IMR-90 (cell line): ENCODE measurements around the gene DSCAML1. TPM values are rescaled to one million over a fixed set of nuclear protein-coding genes. Genes with fewer than 3 reads are reported as not detected.

Source experiments
- ATAC-seq: fragments of 200-7000 bp; cut with Tn5 transposase; 2 replicates; pipeline ENCODE4 v1.9.1; 2020; ENCODE audit warnings: low read depth, mild to moderate bottlenecking, moderate library complexity
- BruUV-seq: library from RNA; stranded (reverse); fragments of 400-500 nt; replicated peaks from 2 replicates; lab custom pipeline; 2021; lab: Mats Ljungman, UMichigan
- CTCF ChIA-PET: fragments of 300-600 bp; formaldehyde crosslinking; extraction: SDS; loops from one replicate; lab custom pipeline; 2021; ENCODE audit warnings: antibody characterized with exemption; lab: Yijun Ruan, JAX
- POLR2A ChIA-PET: fragments of 300-600 bp; sonication (Branson Sonifier 250); formaldehyde crosslinking; loops from one replicate; lab custom pipeline; 2022; ENCODE audit warnings: antibody characterized with exemption; ENCODE audit not compliant: unreplicated experiment; lab: Charles Lee
- DNase-seq: peaks from one replicate; pipeline ENCODE4 v3.0.0; 2013
- H2AFZ ChIP-seq: replicated peaks from 2 replicates; pipeline ENCODE3; 2013; ENCODE audit warnings: low read length, mild to moderate bottlenecking; ENCODE audit not compliant: poor library complexity
- H2AK5ac ChIP-seq: 2 replicates; pipeline ENCODE4 v1.6.1; 2013; ENCODE audit warnings: low read depth, low read length, inconsistent platforms
- H2AK9ac ChIP-seq: replicated peaks from 2 replicates; pipeline ENCODE3; 2013; ENCODE audit warnings: mild to moderate bottlenecking, low read depth, low read length, moderate library complexity; ENCODE audit not compliant: poor library complexity
- H2BK120ac ChIP-seq: 2 replicates; pipeline ENCODE4 v1.6.1; 2013; ENCODE audit warnings: low read depth, low read length, inconsistent platforms
- H2BK15ac ChIP-seq: 3 replicates; pipeline ENCODE4 v1.6.1; 2013; ENCODE audit warnings: low read depth, low read length, inconsistent platforms
- H2BK20ac ChIP-seq: 2 replicates; pipeline ENCODE4 v1.6.1; 2013; ENCODE audit warnings: low read depth, mild to moderate bottlenecking, inconsistent platforms, low read length, moderate library complexity
- H2BK5ac ChIP-seq: 2 replicates; pipeline ENCODE4 v1.6.1; 2013; ENCODE audit warnings: mild to moderate bottlenecking, low read depth, low read length, inconsistent platforms; ENCODE audit not compliant: poor library complexity, severe bottlenecking
- H3K14ac ChIP-seq: replicated peaks from 2 replicates; pipeline ENCODE4 v1.6.1; 2013; ENCODE audit warnings: low read depth, low read length, inconsistent platforms
- H3K18ac ChIP-seq: 2 replicates; pipeline ENCODE4 v1.6.1; 2013; ENCODE audit warnings: low read depth, low read length, control low read depth
- H3K23ac ChIP-seq: 2 replicates; pipeline ENCODE4 v1.6.1; 2013; ENCODE audit warnings: low read depth, low read length, inconsistent platforms
- H3K27ac ChIP-seq: 2 replicates; pipeline ENCODE4 v1.5.1; 2013; ENCODE audit warnings: mild to moderate bottlenecking, control low read depth, low read length; ENCODE audit not compliant: insufficient read depth
- H3K27me3 ChIP-seq: 2 replicates; pipeline ENCODE4 v1.6.1; 2013; ENCODE audit warnings: low read length; ENCODE audit not compliant: control insufficient read depth, insufficient read depth
- H3K36me3 ChIP-seq: 2 replicates; pipeline ENCODE4 v1.6.1; 2013; ENCODE audit warnings: low read length, mixed read lengths; ENCODE audit not compliant: control insufficient read depth, insufficient read depth
- H3K4ac ChIP-seq: 2 replicates; pipeline ENCODE4 v1.6.1; 2013; ENCODE audit warnings: low read depth, low read length, inconsistent platforms
- H3K4me1 ChIP-seq: 2 replicates; pipeline ENCODE4 v1.6.1; 2013; ENCODE audit warnings: low read length, mixed read lengths; ENCODE audit not compliant: control insufficient read depth, insufficient read depth
- H3K4me2 ChIP-seq: 2 replicates; pipeline ENCODE4 v1.6.1; 2013; ENCODE audit warnings: low read depth, mild to moderate bottlenecking, control low read depth, low read length, moderate library complexity
- H3K4me3 ChIP-seq: 2 replicates; pipeline ENCODE4 v1.5.1; 2013; ENCODE audit warnings: low read depth, mild to moderate bottlenecking, control low read depth, low read length, moderate library complexity; ENCODE audit not compliant: insufficient read depth
- H3K56ac ChIP-seq: 2 replicates; pipeline ENCODE4 v1.6.1; 2013; ENCODE audit warnings: low read length, inconsistent platforms; ENCODE audit not compliant: insufficient read depth; ENCODE audit errors: extremely low read depth
- H3K79me1 ChIP-seq, 2 experiments: 2 replicates each; pipeline ENCODE4 v1.6.1; 2013; ENCODE audit warnings: low read length in 2 of 2, inconsistent platforms in 1 of 2, low read depth in 1 of 2
- H3K9ac ChIP-seq: 2 replicates; pipeline ENCODE4 v1.6.1; 2013; ENCODE audit warnings: low read depth, low read length, control low read depth
- H3K9me1 ChIP-seq: 2 replicates; pipeline ENCODE4 v1.6.1; 2013; ENCODE audit warnings: low read length, inconsistent platforms; ENCODE audit not compliant: insufficient read depth
- H3K9me3 ChIP-seq: 2 replicates; pipeline ENCODE4 v1.6.1; 2013; ENCODE audit warnings: low read length; ENCODE audit not compliant: control insufficient read depth, insufficient read depth
- H4K20me1 ChIP-seq: 2 replicates; pipeline ENCODE4 v1.6.1; 2013; ENCODE audit warnings: low read length, inconsistent platforms; ENCODE audit not compliant: insufficient read depth
- H4K5ac ChIP-seq: 2 replicates; pipeline ENCODE4 v1.6.1; 2013; ENCODE audit warnings: mild to moderate bottlenecking, low read depth, low read length, control low read depth
- H4K8ac ChIP-seq, 2 experiments: 2 replicates each; pipeline ENCODE4 v1.6.1; 2013; ENCODE audit warnings: low read depth in 2 of 2, low read length in 2 of 2, control low read depth in 1 of 2, inconsistent platforms in 1 of 2
- H4K91ac ChIP-seq: 2 replicates; pipeline ENCODE4 v1.6.1; 2013; ENCODE audit warnings: low read depth, low read length, inconsistent platforms; ENCODE audit not compliant: insufficient read depth
- CHD1 ChIP-seq: IDR thresholded peaks from 2 replicates; pipeline ENCODE4 v1.6.1; 2012; ENCODE audit warnings: low read depth, low read length, improper control_type of control experiment
- MAFK ChIP-seq: IDR thresholded peaks from 2 replicates; pipeline ENCODE4 v1.6.1; 2012; ENCODE audit warnings: low read depth, low read length, improper control_type of control experiment
- MAZ ChIP-seq: IDR thresholded peaks from 2 replicates; pipeline ENCODE4 v1.6.1; 2012; ENCODE audit warnings: low read depth, mild to moderate bottlenecking, low read length, improper control_type of control experiment, moderate library complexity, borderline replicate concordance
- MXI1 ChIP-seq: IDR thresholded peaks from 2 replicates; pipeline ENCODE4 v1.6.1; 2012; ENCODE audit warnings: low read depth, mild to moderate bottlenecking, low read length, moderate library complexity, borderline replicate concordance
- POLR2A ChIP-seq: IDR thresholded peaks from 2 replicates; pipeline ENCODE4 v1.6.1; 2012; ENCODE audit warnings: mild to moderate bottlenecking, low read depth, low read length
- RFX5 ChIP-seq: IDR thresholded peaks from 2 replicates; pipeline ENCODE4 v1.8.0; 2012; ENCODE audit warnings: low read depth, mild to moderate bottlenecking, low read length, moderate library complexity
- WGBS, 2 experiments: methylation state at CpG; one replicate each; pipeline versions ENCODE4 v1.1.5 to v1.1.7; 2013; ENCODE audit warnings: missing lambda C conversion rate in 2 of 2; ENCODE audit not compliant: insufficient read length in 1 of 2; ENCODE audit errors: extremely low coverage in 2 of 2; 5-methylcytosine and 5-hydroxymethylcytosine counted together
- dilution Hi-C: fragments of 300-500 bp; cut with HindIII; formaldehyde crosslinking; loops from one replicate; pipeline ENCODE4 v1.14.3; 2018; ENCODE audit warnings: low sequenced_read_pairs; ENCODE audit not compliant: unreplicated experiment
- in situ Hi-C: fragments of 300-500 bp; cut with MboI; formaldehyde crosslinking; loops from 3 replicates; pipeline ENCODE4 v1.14.3; 2019; ENCODE audit warnings: low sequenced_read_pairs, inconsistent platforms, mixed read lengths
- intact Hi-C: fragments of 100-400 bp; cut with micrococcal nuclease; formaldehyde crosslinking; loops from 2 replicates; pipeline ENCODE4 v1.10.0; 2022
- polyA plus RNA-seq, 3 experiments: library from polyadenylated mRNA; depleted of rRNA; stranded (reverse); fragments of >200 nt; gene quantifications; 2 replicates each; pipeline ENCODE4 v1.2.3, GENCODE V29; 2012; ENCODE audit warnings: low replicate concordance in 1 of 3
- total RNA-seq: library from RNA; depleted of rRNA; stranded (reverse); fragments of >200 nt; gene quantifications from 2 replicates; pipeline ENCODE4 v1.2.3, GENCODE V29; 2012
- TF ChIP-seq, protein P1 (sequence below): fragments of 150-350 bp; IDR thresholded peaks from 2 replicates; pipeline ENCODE4 v1.6.1; 2016; ENCODE audit warnings: low read depth, mild to moderate bottlenecking, low read length, moderate library complexity, borderline replicate concordance
- TF ChIP-seq, protein P2 (sequence below): conservative IDR thresholded peaks from 2 replicates; pipeline ENCODE4 v1.5.1; 2012; ENCODE audit warnings: mild to moderate bottlenecking, low read depth, low read length, improper control_type of control experiment

Gene DSCAML1
- total and polyA plus RNA-seq, 2 of the 4 experiments (the other 2 are of a cell fraction), result not detected

DNA sequence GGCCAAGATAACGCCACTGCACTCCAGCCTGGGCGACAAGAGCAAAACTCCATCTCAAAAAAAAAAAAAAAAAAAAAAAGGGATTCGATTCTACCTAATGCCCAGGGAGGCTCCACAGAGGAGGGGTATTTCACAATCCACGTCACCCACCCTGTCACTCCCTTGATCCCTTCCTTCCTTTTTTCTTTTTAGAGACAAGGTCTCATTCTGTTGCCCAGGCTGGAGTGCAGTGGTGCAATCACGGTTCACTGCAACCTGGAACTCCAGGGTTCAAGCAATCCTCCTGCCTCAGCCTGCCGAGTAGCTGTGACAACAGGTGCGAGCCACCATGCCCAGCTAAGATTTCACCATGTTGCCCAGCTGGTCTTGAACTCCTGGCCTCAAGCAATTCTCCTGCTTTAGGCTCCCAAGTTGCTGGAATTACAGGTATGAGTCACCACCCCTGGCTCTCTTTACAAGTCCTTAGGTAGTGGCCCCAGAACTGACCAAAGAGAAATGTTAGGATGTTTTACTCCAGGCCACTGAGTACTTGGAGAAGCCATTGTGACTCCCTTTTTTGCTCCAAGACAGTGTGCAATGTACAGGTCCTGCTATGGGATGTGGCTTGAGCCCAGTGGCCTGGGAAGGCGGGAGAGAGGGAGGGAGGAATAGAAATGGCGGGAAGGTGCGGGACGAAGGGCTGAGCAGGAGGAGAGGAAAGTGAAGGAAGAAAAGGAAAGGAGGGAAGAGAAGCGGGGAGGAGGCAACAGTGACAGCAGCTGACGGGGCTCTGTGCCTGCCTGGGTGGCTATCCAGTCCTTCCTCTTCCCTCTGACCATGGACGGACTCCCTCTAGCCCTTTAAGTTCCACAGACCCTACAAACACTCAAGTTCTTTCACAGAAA is 39.3 kb upstream of the DSCAML1 start:
- Histone ChIP-seq H2BK15ac (no peak overlapping the region), H2AK5ac (no peak overlapping the region), H3K4me2 (no peak overlapping the region), H3K56ac (no peak overlapping the region), H2AK9ac (no peak overlapping the region), H3K9ac (no peak overlapping the region), H3K4ac (no peak overlapping the region), H3K9me3 (no peaks in the 10 kb centered on the region), H3K9me1 (no peaks in the 10 kb centered on the region), H3K27me3 (peaks cover 26% of the 10 kb centered on the region), H3K4me3 (no peak overlapping the region), H3K18ac (no peak overlapping the region), H2BK120ac (no peak overlapping the region), H3K4me1 (no peaks in the 10 kb centered on the region), H2AFZ (no peak overlapping the region), H3K14ac (no peak overlapping the region), H3K27ac (no peak overlapping the region), H4K20me1 (no peaks in the 10 kb centered on the region), H4K8ac (no peak overlapping the region), H4K91ac (no peak overlapping the region), H4K5ac (no peak overlapping the region), H2BK20ac (no peak overlapping the region), H3K79me1 (no peaks in the 10 kb centered on the region), H3K23ac (no peak overlapping the region), H3K36me3 (no peaks in the 10 kb centered on the region), H2BK5ac (no peak overlapping the region)
- DNase-seq (no peak), ATAC-seq (no peak)
- no CpG with 5 or more reads among the region's 14 CpGs for WGBS, 2 experiments
- ChIA-PET POLR2A (no interaction called here), CTCF (interaction anchor here (0.8 to 2.1 kb wide), 2 partner anchors 17 to 110 kb away, joined by 3 to 6 read pairs; no protein-coding TSS in a partner anchor)
- no TSS peak for BruUV-seq
- intact Hi-C loops, result no loop called here
- in situ Hi-C loops, result no loop called here
- dilution Hi-C loops, result no loop called here
- TF ChIP-seq CHD1 (no peak), MAZ (no peak), MXI1 (no peak), MAFK (no peak), RFX5 (no peak), POLR2A (no peak)
- TF ChIP-seq, protein P1, sequence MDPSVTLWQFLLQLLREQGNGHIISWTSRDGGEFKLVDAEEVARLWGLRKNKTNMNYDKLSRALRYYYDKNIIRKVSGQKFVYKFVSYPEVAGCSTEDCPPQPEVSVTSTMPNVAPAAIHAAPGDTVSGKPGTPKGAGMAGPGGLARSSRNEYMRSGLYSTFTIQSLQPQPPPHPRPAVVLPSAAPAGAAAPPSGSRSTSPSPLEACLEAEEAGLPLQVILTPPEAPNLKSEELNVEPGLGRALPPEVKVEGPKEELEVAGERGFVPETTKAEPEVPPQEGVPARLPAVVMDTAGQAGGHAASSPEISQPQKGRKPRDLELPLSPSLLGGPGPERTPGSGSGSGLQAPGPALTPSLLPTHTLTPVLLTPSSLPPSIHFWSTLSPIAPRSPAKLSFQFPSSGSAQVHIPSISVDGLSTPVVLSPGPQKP, result no peak
- TF ChIP-seq, protein P2, sequence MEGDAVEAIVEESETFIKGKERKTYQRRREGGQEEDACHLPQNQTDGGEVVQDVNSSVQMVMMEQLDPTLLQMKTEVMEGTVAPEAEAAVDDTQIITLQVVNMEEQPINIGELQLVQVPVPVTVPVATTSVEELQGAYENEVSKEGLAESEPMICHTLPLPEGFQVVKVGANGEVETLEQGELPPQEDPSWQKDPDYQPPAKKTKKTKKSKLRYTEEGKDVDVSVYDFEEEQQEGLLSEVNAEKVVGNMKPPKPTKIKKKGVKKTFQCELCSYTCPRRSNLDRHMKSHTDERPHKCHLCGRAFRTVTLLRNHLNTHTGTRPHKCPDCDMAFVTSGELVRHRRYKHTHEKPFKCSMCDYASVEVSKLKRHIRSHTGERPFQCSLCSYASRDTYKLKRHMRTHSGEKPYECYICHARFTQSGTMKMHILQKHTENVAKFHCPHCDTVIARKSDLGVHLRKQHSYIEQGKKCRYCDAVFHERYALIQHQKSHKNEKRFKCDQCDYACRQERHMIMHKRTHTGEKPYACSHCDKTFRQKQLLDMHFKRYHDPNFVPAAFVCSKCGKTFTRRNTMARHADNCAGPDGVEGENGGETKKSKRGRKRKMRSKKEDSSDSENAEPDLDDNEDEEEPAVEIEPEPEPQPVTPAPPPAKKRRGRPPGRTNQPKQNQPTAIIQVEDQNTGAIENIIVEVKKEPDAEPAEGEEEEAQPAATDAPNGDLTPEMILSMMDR, result no peak
